Hepatocyte (in vitro differentiated cells): Measurements from ENCODE around the gene IQCH. TPM values are rescaled to one million over a fixed set of nuclear protein-coding genes. Genes with fewer than 3 reads are reported as not detected.

Experiments
- DNase-seq: peaks from one replicate; pipeline ENCODE4 v3.0.0-alpha.2; 2016; ENCODE audit warnings: low spot score
- H2AFZ ChIP-seq: fragments of 200-600 bp; sonication (generic); 2 replicates; pipeline ENCODE4 v1.6.0; 2016; ENCODE audit warnings: antibody characterized with exemption, mild to moderate bottlenecking
- H3K27ac ChIP-seq: fragments of 200-600 bp; sonication (generic); 2 replicates; pipeline ENCODE4 v1.5.1; 2016; ENCODE audit warnings: mild to moderate bottlenecking
- H3K27me3 ChIP-seq: fragments of 200-600 bp; sonication (generic); 2 replicates; pipeline ENCODE4 v1.6.1; 2016
- H3K36me3 ChIP-seq: fragments of 200-600 bp; sonication (generic); replicated peaks from 2 replicates; pipeline ENCODE4 v1.5.1; 2016; ENCODE audit warnings: low read depth; ENCODE audit not compliant: insufficient read depth
- H3K4me1 ChIP-seq: fragments of 200-600 bp; sonication (generic); 2 replicates; pipeline ENCODE4 v1.5.1; 2016; ENCODE audit warnings: mild to moderate bottlenecking, moderate library complexity; ENCODE audit not compliant: insufficient read depth
- H3K4me2 ChIP-seq: fragments of 200-600 bp; sonication (generic); 2 replicates; pipeline ENCODE4 v1.6.0; 2016
- H3K4me3 ChIP-seq: fragments of 200-600 bp; sonication (generic); 2 replicates; pipeline ENCODE4 v1.5.1; 2016; ENCODE audit warnings: mild to moderate bottlenecking
- H3K79me2 ChIP-seq: fragments of 200-600 bp; sonication (generic); 2 replicates; pipeline ENCODE4 v1.6.0; 2017; ENCODE audit warnings: mild to moderate bottlenecking
- H3K9me2 ChIP-seq: fragments of 200-600 bp; sonication (generic); replicated peaks from 2 replicates; pipeline ENCODE4 v1.6.0; 2017; ENCODE audit warnings: mild to moderate bottlenecking; ENCODE audit not compliant: insufficient read depth
- H3K9me3 ChIP-seq: fragments of 200-600 bp; sonication (generic); 2 replicates; pipeline ENCODE4 v1.5.1; 2016; ENCODE audit warnings: low read depth, mild to moderate bottlenecking
- H4K20me1 ChIP-seq: fragments of 200-600 bp; sonication (generic); 2 replicates; pipeline ENCODE4 v1.6.0; 2016; ENCODE audit warnings: mild to moderate bottlenecking; ENCODE audit not compliant: insufficient read depth, poor library complexity, severe bottlenecking
- CTCF ChIP-seq: fragments of 200-600 bp; sonication (generic); IDR thresholded peaks from 2 replicates; pipeline ENCODE4 v1.5.1; 2016; ENCODE audit warnings: antibody characterized with exemption, mild to moderate bottlenecking; ENCODE audit not compliant: poor library complexity
- EZH2 ChIP-seq: fragments of 200-600 bp; sonication (generic); IDR thresholded peaks from 2 replicates; pipeline ENCODE4 v1.6.1; 2016; ENCODE audit warnings: antibody characterized with exemption, mild to moderate bottlenecking, borderline replicate concordance
- EZH2phosphoT487 ChIP-seq: fragments of 200-600 bp; sonication (generic); IDR thresholded peaks from one replicate; pipeline ENCODE4 v1.6.1; 2018; ENCODE audit warnings: antibody characterized with exemption, mild to moderate bottlenecking, low read depth, moderate library complexity; ENCODE audit not compliant: unreplicated experiment, severe bottlenecking
- WGBS: methylation state at CpG from one replicate; pipeline ENCODE4 v1.1.6; 2016; ENCODE audit warnings: low lambda C conversion rate; ENCODE audit errors: missing lambda C conversion rate; 5-methylcytosine and 5-hydroxymethylcytosine counted together
- polyA plus RNA-seq: library from polyadenylated mRNA; unstranded; fragments of >200 nt; fragmentation: Nextera tagmentation; extraction: Ambion mirVana; gene quantifications from 2 replicates; pipeline ENCODE4 v1.2.1, GENCODE V29; 2016
- total RNA-seq: library from RNA; depleted of rRNA; stranded (reverse); fragments of >200 nt; gene quantifications from 2 replicates; pipeline ENCODE4 v1.2.3, GENCODE V29; 2014

The IQCH gene
- total and polyA plus RNA-seq, 2 experiments from 2014 or later: 0.76 to 1.0 TPM

- Histone ChIP-seq H3K36me3 (no peaks in the 10 kb centered on the region), H3K4me3 (no peak overlapping the region), H3K79me2 (peaks cover 33% of the 10 kb centered on the region), H3K27me3 (no peaks in the 10 kb centered on the region), H2AFZ (no peak overlapping the region), H4K20me1 (no peaks in the 10 kb centered on the region), H3K9me2 (no peaks in the 10 kb centered on the region), H3K9me3 (no peaks in the 10 kb centered on the region), H3K4me1 (peaks cover 1% of the 10 kb centered on the region), H3K27ac (no peak overlapping the region), H3K4me2 (no peak overlapping the region)
- no peak for DNase-seq
- 79% methylated on average over 3 of the region's 3 CpGs for WGBS
- TF ChIP-seq EZH2phosphoT487 (no peak), EZH2 (no peak), CTCF (no peak)
Observed at GRCh38 chr15:67528513-67528912, 273.9 kb downstream of the IQCH start.

GRCh38 chr15:67531379-67531914 is 276.9 kb downstream of the IQCH start:
- no peak for DNase-seq
- H2AFZ ChIP-seq: no peak overlapping the region
- H3K4me2 ChIP-seq: no peak overlapping the region
- no peak overlapping the region for H3K4me3 ChIP-seq
- H3K79me2 ChIP-seq: peaks cover 4% of the 10 kb centered on the region
- H3K9me3 ChIP-seq: no peaks in the 10 kb centered on the region
- no peak for TF ChIP-seq CTCF
- H4K20me1 ChIP-seq: no peaks in the 10 kb centered on the region
- no peaks in the 10 kb centered on the region for H3K4me1 ChIP-seq
- 97% methylated on average over 3 of the region's 3 CpGs for WGBS
- no peaks in the 10 kb centered on the region for H3K36me3 ChIP-seq
- no peak overlapping the region for H3K27ac ChIP-seq
- no peaks in the 10 kb centered on the region for H3K9me2 ChIP-seq
- no peaks in the 10 kb centered on the region for H3K27me3 ChIP-seq

GRCh38 chr15:67533873-67534272 is 279.3 kb downstream of the IQCH start:
- WGBS: 83% methylated on average over 1 of the region's 1 CpG
- no peak overlapping the region for H2AFZ ChIP-seq
- no peak for TF ChIP-seq EZH2
- TF ChIP-seq EZH2phosphoT487: no peak
- no peak for TF ChIP-seq CTCF

GRCh38 chr15:67534360-67534759 is 279.8 kb downstream of the IQCH start:
- no peaks in the 10 kb centered on the region for H3K9me2 ChIP-seq
- H3K36me3 ChIP-seq: no peaks in the 10 kb centered on the region
- WGBS: 92% methylated on average over 1 of the region's 1 CpG
- no peaks in the 10 kb centered on the region for H3K4me1 ChIP-seq
- H3K27me3 ChIP-seq: no peaks in the 10 kb centered on the region
- H3K9me3 ChIP-seq: no peaks in the 10 kb centered on the region
- H3K27ac ChIP-seq: no peak overlapping the region
- H2AFZ ChIP-seq: no peak overlapping the region
- H3K4me3 ChIP-seq: no peak overlapping the region
- H3K4me2 ChIP-seq: no peak overlapping the region
- no peak for TF ChIP-seq CTCF
- TF ChIP-seq EZH2: no peak
- no peak for TF ChIP-seq EZH2phosphoT487
- DNase-seq: no peak
- no peaks in the 10 kb centered on the region for H3K79me2 ChIP-seq
- H4K20me1 ChIP-seq: no peaks in the 10 kb centered on the region

More at GRCh38 chr15:67533873-67534272, 279.3 kb downstream of the IQCH start:
- H3K4me1 ChIP-seq: no peaks in the 10 kb centered on the region
- no peaks in the 10 kb centered on the region for H3K9me2 ChIP-seq
- H3K79me2 ChIP-seq: no peaks in the 10 kb centered on the region
- H3K4me3 ChIP-seq: no peak overlapping the region
- no peaks in the 10 kb centered on the region for H3K9me3 ChIP-seq
- H3K36me3 ChIP-seq: no peaks in the 10 kb centered on the region
- DNase-seq: no peak
- H3K27me3 ChIP-seq: no peaks in the 10 kb centered on the region
- no peak overlapping the region for H3K4me2 ChIP-seq
- no peak overlapping the region for H3K27ac ChIP-seq
- H4K20me1 ChIP-seq: no peaks in the 10 kb centered on the region
